ENCODE measurements around the gene TRIOBP. TPM values are rescaled to one million over a fixed set of nuclear protein-coding genes. Genes with fewer than 3 reads are reported as not detected.

TRIOBP gene
- total RNA-seq, 4 donors from 2014 or later, result 58.6 to 71.6 (median 64.3) TPM

GRCh38 chr22:37781434-37782059 lies 84.7 kb downstream of the TRIOBP start:
- WGBS, result 35% methylated on average over 13 of the region's 13 CpGs
- no peak overlapping the region for H3K4me3 ChIP-seq
- no peaks in the 10 kb centered on the region for H3K9me3 ChIP-seq
- no peaks in the 10 kb centered on the region for H3K27me3 ChIP-seq
- H3K27ac ChIP-seq, result no peak overlapping the region
- peaks cover 51% of the 10 kb centered on the region for H3K4me1 ChIP-seq
- H3K36me3 ChIP-seq, result no peaks in the 10 kb centered on the region
- DNase-seq (ENCODE audit: low spot score in 2 of 2), result no peak
- TF ChIP-seq EP300 (IDR thresholded peaks at IDR 0.05) (no peak), POLR2A (IDR thresholded peaks at IDR 0.05) (no peak), POLR2AphosphoS5 (IDR thresholded peaks at IDR 0.05) (no peak)
- TF ChIP-seq, protein P1, sequence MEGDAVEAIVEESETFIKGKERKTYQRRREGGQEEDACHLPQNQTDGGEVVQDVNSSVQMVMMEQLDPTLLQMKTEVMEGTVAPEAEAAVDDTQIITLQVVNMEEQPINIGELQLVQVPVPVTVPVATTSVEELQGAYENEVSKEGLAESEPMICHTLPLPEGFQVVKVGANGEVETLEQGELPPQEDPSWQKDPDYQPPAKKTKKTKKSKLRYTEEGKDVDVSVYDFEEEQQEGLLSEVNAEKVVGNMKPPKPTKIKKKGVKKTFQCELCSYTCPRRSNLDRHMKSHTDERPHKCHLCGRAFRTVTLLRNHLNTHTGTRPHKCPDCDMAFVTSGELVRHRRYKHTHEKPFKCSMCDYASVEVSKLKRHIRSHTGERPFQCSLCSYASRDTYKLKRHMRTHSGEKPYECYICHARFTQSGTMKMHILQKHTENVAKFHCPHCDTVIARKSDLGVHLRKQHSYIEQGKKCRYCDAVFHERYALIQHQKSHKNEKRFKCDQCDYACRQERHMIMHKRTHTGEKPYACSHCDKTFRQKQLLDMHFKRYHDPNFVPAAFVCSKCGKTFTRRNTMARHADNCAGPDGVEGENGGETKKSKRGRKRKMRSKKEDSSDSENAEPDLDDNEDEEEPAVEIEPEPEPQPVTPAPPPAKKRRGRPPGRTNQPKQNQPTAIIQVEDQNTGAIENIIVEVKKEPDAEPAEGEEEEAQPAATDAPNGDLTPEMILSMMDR (IDR thresholded peaks at IDR 0.05), result peak in 1 of 2 donors; percentile 40

DNA sequence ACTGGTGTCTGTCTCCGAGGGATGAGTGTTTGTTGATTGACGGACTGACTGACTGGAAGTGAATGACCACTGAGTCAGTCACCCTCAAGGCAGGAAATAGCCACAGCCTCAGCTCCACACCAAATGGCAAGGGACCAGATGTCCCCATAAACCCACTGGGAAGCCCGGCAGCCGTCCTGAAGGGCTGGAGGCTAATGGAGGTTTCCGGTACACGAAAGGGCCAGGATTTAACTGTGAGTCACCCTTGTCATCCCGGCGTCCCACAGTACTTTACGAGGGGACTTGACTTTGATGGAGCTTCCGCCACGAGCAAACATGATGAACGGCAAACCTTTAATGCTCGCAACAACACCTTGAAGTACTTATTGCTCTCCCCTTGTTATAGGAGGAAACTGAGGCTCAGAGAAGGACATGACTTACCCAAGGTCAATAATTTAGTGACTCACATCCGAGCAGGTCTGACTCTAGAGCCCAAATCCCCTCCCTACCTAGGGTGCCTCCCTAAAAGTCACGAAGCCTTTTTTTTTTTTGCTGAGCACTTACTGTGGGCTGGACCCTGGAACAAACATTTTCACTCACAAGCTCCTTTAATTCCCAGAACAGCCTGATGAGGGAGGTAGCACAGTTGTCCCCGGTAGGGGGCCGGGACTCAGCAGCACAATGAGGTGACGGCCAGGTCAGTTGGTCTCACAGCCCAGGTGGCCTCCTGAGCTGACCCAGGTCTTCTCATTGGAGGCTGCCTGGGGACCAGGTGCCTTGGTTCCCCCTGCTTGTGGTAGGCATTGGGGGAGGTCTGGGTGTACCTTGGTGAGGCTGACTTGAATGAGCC lies 85.7 kb downstream of the TRIOBP start:
- no peaks in the 10 kb centered on the region for H3K36me3 ChIP-seq
- DNase-seq (ENCODE audit: low spot score in 2 of 2), result no peak
- no peaks in the 10 kb centered on the region for H3K27me3 ChIP-seq
- TF ChIP-seq EP300 (IDR thresholded peaks at IDR 0.05) (no peak), POLR2A (IDR thresholded peaks at IDR 0.05) (no peak), POLR2AphosphoS5 (IDR thresholded peaks at IDR 0.05) (no peak)
- TF ChIP-seq, protein P1 (IDR thresholded peaks at IDR 0.05), result no peak
- no peak overlapping the region for H3K4me3 ChIP-seq
- peaks cover 41% of the 10 kb centered on the region for H3K4me1 ChIP-seq
- peak overlapping the region; percentile 47 for H3K27ac ChIP-seq
- 68% methylated on average over 12 of the region's 18 CpGs for WGBS
- no peaks in the 10 kb centered on the region for H3K9me3 ChIP-seq

- no peak overlapping the region for H3K4me3 ChIP-seq
- H3K9me3 ChIP-seq, result no peaks in the 10 kb centered on the region
- DNase-seq (ENCODE audit: low spot score in 2 of 2), result no peak
- H3K36me3 ChIP-seq, result no peaks in the 10 kb centered on the region
- peaks cover 40% of the 10 kb centered on the region for H3K4me1 ChIP-seq
- 44% methylated on average over 11 of the region's 11 CpGs for WGBS
- H3K27ac ChIP-seq, result peak overlapping the region; percentile 73
- no peaks in the 10 kb centered on the region for H3K27me3 ChIP-seq
- TF ChIP-seq POLR2A (IDR thresholded peaks at IDR 0.05) (no peak), POLR2AphosphoS5 (IDR thresholded peaks at IDR 0.05) (peak in 2 of 3 donors; percentile 41 to 58)
Measured at GRCh38 chr22:37784829-37785495, 88.1 kb downstream of the TRIOBP start.

- H3K27me3 ChIP-seq, result no peaks in the 10 kb centered on the region
- DNase-seq (ENCODE audit: low spot score in 2 of 2), result no peak
- WGBS, result no CpG with 5 or more reads among the region's 2 CpGs
- no peaks in the 10 kb centered on the region for H3K36me3 ChIP-seq
- TF ChIP-seq EP300 (IDR thresholded peaks at IDR 0.05) (no peak), POLR2A (IDR thresholded peaks at IDR 0.05) (no peak), POLR2AphosphoS5 (IDR thresholded peaks at IDR 0.05) (no peak)
- TF ChIP-seq, protein P1 (IDR thresholded peaks at IDR 0.05), result no peak
- no peak overlapping the region for H3K27ac ChIP-seq
- no peak overlapping the region for H3K4me3 ChIP-seq
- no peaks in the 10 kb centered on the region for H3K9me3 ChIP-seq
- peaks cover 4% of the 10 kb centered on the region for H3K4me1 ChIP-seq
Measured at GRCh38 chr22:37790234-37790633, 93.4 kb downstream of the TRIOBP start.

- DNase-seq (ENCODE audit: low spot score in 2 of 2), result no peak
- Histone ChIP-seq H3K36me3 (no peaks in the 10 kb centered on the region), H3K4me1 (no peaks in the 10 kb centered on the region), H3K4me3 (no peak overlapping the region), H3K9me3 (no peaks in the 10 kb centered on the region), H3K27ac (no peak overlapping the region), H3K27me3 (no peaks in the 10 kb centered on the region)
- 87% methylated on average over 5 of the region's 6 CpGs for whole genome bisulfite sequencing
- TF ChIP-seq, protein P1 (IDR thresholded peaks at IDR 0.05), result no peak
- TF ChIP-seq EP300 (IDR thresholded peaks at IDR 0.05), result no peak
Measured at GRCh38 chr22:37792494-37792893, 95.6 kb downstream of the TRIOBP start.

Data from suprapubic skin (tissue), 4 donors.